ENCODE data around the gene MED20.

MED20 gene

DNA sequence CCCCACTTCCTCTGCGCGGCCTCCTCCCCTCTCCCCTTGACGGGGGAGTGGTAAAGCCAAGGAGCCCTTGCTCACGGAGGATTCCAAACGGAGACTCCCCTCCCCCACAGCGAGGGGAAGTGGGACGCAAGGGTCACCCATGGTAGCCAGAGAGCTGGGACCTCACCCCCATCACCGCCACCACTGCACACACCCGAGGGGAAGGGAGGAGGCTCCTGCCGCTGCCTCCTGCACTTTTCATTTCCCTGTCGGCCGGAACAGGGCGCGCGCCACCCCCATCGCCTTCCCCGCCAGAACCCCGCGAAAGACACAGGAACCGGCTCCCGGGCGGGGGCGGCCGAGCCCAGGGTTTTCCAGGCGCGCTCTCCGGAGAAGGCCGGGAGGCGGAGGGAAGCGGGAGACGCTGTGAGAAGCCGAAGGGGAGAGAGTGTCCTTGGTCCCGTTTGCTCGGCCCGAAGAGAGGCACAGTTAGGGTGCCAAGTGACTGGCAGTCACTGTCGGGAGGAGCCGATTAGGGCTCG is 19.9 kb upstream of the MED20 start:
- DNase-seq, result no peak

DNA sequence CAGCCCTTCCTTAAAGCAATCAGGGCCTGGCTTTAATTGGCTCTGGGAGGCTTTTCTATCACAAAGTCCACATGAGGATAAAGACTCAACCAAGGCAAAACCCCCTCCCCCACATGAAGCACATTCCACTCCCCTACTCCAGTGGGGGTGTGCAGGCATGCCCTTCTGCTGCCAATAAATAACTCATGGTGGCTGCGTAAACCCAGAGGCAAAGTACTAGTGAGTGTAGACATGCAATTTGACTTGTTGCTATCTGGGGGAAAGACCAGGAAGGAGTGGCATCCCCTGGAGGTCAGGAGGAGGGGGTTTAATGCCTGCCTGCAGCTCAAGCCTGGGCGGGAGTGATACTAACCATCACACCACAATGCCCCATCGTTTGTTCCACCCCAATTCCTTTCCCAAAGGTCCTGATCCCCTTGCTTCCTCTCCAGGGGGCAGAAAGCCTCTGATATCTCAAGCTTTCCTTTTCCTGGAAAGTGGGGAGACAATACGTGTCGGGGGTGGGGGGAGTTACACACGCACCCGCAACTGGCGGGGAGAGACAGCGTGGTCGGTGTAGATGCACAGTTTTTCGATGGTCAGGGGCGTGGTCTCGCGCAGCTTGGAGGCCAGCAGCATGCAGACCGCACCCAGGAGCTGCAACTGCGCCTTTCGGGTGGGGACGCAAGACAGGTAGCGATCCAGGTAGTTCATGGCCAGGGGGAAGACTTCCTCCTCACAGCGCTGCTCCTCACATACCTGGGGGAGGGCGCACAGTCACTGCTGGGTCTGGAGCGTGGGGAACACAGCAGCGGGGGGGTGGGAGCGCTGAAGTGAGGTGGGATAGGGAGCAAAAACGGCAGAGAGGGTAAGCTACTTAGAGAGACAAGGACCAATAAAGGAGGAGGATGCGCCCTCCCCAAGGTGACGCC is 19.2 kb upstream of the MED20 start:
- no peak for DNase-seq

DNA sequence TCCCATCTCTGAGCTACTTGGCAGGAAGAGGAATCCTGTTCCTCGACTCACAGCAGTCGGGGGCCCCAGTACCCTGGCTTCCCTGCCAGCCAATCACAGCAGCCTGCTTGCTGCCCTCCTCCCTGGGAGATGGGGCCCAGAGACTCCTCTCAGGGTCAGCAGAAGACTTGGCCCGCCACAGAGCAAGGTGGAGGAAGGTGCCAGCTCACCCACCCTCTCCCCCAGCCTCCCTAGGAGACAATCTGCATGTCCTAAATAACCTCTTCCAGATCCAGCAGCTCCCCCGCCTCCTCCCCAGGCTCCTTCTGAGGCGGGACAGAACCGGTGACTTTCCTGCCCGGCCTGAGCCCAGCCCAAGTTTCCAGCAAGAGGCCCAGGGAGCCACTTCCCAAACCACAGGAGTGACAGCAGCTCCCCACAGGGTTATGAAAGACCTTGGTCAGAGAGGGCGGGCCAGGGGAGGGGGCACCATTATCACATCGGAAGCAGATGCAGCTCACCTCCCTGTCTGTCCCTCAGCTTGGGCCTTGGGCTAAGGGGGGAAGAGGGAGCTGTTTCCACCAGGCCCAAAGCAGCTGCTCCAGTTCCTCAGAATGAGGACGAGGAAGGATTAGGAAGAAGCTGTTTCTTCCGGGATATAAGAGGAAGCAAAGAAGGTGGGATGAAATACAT is 18.4 kb upstream of the MED20 start:
- DNase-seq, result no peak

DNA sequence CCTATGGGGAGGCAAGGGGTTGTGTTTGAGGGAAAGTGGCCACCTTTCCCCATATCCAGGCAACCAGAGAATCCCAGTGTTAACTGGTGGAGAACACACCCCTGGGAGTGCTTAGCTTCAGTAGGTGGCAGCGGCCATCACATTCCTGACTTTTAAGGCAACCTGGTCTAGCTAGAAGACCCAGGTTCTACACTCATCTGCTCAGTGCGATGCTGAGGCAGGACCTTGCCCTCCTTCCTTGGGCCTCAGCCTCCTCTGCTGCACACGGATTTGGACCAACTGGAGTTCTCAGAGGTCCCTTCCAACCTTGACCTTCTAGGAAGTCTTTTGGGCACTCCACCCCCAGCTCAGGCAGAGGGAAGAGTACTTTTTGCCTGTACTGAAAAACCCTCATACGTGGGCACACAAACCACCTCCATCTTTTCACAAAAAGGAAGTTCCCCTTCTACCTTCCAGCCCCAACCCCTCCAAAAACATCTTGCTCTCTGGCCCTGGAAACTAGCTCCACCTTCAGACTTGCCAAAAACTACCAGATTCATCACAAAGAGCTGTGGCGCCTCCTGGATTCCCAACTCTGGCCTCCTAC is 17.7 kb upstream of the MED20 start:
- DNase-seq, result no peak

DNA sequence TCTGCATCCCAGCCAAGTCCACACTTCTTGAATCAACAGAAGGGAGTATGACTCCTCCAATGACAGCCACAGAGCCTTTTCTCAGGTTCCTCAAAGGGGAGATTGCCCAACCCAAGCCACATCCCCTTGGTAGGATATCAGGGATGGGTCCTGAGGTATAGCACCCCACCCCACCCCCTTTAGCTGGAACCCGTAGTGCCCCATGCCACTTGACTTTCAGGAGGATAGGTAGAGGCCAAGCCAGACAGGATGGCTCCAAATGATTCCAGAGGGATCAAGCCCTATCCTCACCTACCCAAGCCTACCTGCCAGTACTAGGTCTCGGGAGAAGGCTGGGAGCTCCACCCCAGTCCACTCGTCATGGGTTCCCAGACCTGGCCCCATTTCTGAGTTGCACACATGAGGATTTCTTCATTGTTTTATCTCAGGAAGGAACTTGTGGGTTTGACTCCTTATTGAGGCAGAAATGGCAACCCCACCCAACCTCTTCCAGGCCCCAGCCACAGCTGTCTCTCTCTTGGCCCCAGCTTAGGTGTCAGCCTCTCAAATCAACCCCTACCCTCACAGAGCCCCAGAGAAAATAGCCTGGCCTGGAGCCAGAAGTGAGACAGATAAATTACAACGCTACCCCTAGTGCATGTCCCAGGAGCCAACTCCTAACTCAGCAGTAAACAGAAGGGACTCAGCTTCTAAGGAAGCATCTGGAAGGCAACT is 17.1 kb upstream of the MED20 start:
- no peak for DNase-seq

DNA sequence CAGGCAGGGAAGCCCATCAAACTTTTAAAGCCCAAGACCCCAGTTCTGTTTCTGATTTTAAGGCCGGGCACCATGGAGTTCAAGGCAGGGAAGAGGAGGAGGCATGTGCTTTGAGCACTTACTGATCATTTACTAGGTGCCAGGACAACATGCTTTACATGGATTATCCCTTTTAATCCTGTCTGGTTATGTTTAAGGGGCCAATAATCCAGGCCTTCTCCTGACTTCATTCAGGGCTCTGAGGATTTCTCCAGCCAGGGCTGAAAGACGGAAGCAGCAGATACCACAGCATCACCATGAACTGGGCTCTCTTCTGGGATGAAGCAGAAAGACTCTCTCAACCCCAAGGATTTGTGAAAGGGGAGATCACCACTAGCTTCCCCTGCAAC is 16.5 kb upstream of the MED20 start:
- no peak for DNase-seq

DNA sequence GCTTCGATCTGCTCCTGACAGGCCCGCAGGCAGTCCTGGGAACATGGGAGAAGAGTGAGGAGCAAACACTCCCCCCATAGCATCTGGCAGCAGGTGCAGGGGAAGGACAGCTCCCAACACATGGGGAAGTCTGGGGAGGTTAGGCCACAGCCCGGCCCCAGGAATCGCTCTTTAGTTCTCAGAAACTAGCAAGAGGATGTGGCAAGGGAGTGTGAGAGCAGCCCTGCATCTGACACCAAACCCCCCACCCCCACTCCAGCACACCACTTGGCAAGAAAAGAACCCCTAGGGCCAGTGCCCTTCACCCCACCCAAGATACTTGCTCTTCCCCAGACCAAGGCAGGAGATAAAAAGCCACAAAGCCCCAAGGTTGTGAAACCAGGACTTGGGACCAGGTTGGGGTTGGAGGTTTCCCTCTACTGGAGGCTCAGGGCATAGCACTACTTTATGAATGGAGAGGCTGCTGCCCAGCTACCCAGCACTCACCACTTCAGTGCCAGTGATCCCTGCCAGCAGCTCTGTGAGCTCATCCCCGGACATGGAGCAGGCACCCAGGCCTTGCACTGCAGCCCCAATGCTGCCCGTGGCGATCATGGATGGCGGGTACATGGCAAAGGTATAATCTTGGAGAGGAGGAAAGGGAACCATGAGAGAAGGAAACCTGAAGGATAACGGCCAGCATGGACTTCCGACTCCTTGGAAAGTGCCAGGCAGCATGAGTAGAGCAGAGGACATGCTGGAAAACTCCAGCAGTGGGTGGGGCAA is 15.3 kb upstream of the MED20 start:
- DNase-seq, result no peak

DNA sequence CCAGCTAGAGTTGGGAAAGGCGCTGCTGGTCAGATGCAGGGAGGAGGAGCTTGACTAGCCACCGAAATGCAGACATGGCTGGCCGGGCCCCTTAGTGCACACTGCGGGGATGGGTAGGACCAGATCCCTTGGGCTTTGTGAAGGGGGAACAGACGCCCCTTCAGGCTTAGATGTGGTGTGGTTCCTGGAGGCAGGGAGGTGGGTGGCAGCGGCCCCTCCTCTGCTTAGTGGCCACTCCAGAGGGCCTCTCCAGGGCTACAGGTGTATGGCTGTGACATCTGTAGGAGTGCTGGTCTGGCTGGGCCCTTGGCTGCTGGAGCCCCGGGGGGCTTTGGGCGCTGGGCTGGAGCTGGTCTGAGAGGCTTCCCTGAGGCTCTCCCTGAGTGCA is 14.7 kb upstream of the MED20 start:
- DNase-seq, result no peak

DNA sequence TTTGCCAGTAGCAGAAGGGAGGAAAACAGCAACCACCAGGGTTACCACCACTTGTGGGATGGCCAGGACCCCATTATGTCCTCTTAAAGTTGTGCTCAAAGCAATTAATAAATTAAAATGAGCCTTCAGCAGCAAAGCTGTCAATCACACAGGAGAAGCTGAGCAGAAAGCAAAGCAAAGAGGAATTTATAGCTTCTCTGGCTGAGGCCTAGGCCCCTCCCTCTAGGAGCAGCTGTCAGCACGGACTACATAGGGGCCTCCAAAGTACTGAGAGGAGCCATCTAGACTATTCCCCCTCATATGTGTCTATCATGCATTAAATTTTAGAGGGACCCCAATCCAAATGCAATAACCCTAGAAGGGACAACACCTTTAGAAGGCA is 14.2 kb upstream of the MED20 start:
- no peak for DNase-seq

DNA sequence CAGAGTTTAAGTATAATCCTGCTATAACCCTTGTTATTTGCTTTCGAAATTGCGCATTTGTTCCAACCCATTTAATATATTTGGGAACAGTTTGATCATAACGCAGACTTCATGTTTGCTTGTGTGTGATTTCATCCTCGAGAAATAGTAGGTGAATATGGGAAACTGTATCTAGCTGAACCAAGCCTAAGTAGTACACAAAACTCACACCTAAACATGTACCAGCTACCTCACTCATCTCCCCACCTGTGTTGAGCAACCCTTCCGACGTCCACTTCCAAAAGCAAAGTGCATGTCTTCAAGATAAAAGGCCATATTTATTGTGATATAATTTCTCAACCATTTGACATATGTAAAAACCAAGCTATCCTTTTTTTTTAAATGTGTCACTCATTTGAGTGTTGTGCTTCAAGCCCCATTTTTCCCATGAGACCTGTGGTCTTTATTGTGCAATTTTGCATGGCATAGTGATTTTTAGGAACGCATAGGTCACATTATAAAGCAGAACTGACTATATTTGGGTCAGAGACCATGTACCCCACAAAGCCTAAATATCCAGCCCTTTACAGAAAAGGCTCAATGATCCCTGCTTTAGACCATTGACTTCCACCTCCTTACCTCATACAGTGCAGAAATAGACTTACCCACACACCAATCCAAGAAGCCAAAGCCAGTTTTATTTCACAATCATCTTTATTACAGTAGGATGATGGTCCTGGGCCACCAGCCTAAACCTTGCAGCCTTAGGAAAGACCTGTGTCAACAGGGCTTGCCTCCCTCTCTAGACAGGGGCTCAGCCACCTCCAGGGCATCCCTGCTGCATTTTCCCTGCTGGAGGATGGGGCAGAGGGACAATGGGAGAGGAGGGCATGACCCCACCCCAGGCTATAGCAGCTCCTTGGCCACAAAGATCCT is 13.6 kb upstream of the MED20 start:
- no peak for DNase-seq

DNA sequence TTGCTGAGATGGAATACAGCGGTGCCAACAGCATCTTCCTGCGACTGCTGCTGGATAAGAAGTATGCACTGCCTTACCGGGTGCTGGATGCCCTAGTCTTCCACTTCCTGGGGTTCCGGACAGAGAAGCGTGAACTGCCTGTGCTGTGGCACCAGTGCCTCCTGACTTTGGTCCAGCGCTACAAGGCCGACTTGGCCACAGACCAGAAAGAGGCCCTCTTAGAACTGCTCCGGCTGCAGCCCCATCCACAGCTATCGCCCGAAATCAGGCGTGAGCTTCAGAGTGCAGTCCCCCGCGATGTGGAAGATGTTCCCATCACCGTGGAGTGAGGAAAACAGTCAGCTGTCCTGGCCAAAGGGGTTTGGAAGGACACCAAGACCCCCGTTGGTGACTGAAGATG is 11.4 kb upstream of the MED20 start:
- DNase-seq, result no peak

DNA sequence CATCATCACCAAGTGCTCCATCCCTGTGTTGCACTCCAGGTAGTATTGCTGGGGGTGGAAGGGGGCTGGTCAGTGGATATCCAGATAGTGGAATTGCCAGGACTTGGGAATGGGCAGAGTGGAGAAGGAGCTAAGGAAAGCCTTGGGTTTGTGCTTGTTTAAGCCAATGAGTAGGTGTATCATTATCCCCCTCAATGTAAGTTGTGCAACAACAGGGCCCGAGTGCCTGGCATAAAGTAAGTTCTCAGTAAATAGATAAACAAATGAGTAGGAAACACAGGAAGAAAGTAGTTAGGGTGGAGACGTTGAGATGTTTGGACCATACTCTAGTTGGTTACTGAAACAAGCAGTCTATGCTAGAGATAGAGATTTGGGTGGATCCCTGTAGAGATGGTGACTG is 10.9 kb upstream of the MED20 start:
- no peak for DNase-seq

DNA sequence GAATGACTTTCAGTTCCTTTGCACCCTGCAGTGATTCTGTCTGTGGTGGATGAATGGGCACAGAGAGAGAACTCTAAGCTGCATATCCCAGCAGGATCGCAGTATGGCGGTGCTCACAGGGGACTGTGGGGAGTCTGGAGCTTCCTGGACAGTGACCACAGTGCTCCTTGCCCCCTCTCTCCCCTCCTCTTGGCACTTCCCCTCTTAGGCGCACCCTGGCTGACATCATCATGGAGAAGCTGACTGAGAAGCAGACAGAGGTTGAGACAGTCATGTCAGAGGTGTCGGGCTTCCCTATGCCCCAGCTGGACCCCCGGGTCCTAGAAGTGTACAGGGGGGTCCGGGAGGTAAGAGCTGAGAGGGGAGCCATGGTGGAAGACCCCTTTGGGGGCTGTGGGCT is 9.0 kb upstream of the MED20 start:
- no peak for DNase-seq

DNA sequence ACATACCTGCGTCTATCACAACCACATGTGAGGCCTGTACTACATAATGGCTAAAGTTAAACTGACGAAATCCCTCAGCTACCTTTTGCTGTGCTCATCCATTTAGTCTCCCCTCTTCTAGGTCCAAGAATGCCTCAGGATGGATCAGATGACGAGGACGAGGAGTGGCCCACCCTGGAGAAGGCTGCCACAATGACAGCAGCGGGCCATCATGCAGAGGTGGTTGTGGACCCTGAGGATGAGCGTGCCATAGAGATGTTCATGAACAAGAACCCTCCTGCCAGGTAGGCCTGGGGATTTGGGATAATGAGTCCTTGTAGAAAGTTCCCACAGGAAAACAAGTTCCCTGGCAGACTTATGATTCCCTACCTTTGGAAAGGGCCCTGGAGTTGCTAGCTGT is 6.3 kb upstream of the MED20 start:
- DNase-seq, result no peak

DNA sequence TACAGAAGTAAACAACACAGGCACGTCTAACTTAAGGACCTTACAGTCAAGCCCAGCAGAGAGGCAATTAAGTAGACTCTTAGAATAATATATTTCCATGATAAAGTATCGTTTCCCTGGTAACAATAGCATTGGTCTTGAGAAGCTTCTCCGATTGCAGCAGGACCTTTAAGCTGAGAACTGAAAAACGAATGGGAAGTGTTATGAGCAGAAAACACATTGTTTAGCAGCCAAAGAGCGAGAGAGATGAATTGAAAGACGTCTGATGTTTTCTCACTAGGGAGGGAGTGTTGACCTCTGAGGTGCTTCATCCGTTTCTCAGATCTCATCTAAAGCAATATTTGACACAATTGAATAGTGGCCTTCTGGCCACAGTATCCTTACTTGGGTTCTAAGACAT is 1.2 kb upstream of the MED20 start:
- no peak for DNase-seq

DNA sequence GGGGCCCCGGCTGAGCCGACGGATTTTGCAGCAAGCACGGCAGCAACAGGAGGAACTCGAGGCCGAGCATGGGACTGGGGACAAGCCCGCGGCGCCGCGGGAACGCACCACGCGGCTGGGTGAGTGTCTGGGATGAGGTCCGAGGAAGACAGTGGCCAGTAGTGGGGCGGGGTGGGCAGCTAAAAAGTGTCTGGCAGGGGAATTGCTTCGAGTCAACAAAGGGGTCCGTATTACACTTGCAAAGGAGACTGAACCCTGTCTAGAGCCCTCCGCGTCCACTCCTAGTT is 716 bp upstream of the MED20 start:
- DNase-seq, result no peak

DNA sequence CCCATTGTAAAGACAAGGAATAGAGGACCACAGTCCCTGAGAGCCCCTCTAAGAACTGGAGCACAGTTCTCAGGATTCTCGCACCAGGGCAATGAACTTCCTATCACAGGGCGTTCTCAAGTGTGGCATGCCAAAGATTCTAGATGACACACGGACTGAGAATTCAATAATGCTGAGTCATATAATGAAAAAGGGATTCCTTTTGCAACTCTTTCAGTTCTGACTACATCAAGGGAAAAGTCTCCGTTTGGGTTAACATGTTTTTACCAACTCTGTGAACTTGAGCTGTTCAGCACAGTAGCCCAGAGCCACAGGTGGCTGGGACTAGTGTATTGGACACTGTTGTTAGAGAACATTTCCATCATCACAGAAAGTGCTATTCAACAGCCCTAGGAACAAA is 3.4 kb downstream of the MED20 start:
- no peak for DNase-seq

DNA sequence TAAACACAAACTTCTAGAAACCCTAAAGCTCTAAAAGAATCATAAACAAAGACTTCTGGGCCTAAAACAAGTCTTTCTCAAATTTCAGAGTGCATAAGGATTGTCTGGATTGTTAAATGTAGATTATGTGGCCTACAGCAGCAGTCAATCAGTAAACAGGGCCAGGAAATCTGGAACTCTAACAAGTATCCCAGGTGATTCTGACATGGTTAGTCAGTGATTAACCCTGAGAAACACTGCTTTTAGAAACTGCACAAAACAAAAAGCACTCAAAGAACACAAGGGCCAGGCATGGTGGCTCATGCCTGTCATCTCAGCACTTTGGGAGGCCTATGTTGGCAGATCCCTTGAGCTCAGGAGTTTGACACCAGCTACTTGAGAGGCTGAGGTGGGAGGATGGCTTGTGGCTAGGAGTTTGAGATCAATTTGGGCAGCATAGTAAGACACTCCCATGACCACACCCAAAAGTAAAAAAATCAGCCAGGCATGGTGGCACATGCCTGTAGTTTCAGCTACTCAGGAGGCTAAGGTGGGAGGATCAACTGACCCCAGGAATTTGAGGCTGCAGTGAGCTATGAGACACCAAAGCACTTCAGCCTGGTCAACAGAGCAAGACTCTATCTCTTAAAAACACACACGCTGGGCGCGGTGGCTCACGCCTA is 5.9 kb downstream of the MED20 start:
- DNase-seq, result no peak

DNA sequence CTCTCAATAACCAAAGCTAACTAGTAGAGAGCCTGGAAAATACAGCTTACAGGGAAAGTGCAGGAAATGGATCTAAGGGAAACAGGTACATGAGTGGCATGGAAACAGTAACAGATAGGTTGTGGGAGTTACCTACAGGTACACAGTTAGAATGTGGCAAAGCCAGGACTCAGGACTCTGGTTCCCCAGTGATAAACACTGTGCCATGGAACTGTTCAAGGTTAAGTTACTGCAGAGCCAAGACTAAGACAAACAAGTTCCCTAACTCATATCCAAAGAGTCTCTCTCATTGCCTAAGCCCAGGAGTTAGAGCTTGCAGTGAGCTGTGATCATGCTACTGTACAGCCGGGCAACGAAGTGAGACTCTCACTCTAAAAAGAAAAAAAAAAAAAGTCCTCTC is 6.6 kb downstream of the MED20 start:
- no peak for DNase-seq

DNA sequence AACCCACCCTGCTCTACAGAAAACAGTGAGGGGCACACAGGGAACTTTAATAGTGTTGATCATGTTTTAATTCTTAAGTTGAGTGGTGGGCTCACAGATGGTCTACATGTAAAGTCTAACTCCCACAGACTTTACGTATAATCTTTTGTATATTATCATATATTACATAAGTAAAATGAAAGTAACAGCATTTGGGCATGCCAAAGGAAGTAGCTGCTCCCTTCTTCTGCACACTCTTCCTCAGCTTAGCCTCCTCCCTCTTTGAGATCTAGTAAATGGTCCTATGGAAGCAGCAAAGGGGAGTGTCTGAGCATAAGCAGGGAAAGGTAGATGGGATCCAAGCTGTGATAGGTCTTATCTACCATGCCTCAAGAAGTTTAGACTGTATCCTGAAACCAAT is 11.2 kb downstream of the MED20 start:
- no peak for DNase-seq

DNA sequence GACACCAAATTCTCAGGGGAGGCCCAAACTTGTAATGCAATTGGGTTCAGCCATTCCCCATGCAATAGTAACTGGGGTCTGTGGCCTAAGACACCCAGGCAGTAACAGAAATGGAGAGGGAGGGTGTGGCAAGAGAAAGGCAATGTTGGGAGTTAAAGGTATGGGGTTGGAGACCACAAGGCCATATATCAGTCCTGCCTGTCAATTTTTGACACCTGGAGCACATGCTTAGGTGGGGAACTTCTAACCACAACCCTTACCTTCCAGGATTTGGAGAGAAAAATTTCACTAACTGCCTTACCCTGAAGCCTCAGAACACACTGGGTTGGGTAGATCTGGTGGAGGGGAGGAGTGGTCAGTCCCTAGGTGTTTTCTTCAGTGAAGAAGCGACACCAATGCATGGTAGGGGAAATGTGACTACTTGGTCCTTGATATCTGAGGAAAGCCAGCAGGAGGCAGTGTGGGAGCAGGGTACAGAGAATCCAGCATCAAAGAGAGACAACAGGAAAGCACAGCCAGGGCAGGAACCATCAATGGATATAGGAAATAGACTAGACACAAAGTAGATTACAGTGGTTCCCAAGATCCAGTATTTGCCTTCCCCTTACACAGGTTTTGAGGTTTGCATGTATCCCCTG is 18.9 kb downstream of the MED20 start:
- DNase-seq, result no peak
